HG02571 (cell line): Measurements from ENCODE around the gene MFSD1.

ENCODE experiments used
- ATAC-seq: cut with Tn5 transposase; IDR thresholded peaks from one replicate; pipeline ENCODE4 v1.9.1; 2021; ENCODE audit warnings: mild to moderate bottlenecking, moderate library complexity; ENCODE audit not compliant: unreplicated experiment

The MFSD1 gene, protein sequence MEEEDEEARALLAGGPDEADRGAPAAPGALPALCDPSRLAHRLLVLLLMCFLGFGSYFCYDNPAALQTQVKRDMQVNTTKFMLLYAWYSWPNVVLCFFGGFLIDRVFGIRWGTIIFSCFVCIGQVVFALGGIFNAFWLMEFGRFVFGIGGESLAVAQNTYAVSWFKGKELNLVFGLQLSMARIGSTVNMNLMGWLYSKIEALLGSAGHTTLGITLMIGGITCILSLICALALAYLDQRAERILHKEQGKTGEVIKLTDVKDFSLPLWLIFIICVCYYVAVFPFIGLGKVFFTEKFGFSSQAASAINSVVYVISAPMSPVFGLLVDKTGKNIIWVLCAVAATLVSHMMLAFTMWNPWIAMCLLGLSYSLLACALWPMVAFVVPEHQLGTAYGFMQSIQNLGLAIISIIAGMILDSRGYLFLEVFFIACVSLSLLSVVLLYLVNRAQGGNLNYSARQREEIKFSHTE

DNA sequence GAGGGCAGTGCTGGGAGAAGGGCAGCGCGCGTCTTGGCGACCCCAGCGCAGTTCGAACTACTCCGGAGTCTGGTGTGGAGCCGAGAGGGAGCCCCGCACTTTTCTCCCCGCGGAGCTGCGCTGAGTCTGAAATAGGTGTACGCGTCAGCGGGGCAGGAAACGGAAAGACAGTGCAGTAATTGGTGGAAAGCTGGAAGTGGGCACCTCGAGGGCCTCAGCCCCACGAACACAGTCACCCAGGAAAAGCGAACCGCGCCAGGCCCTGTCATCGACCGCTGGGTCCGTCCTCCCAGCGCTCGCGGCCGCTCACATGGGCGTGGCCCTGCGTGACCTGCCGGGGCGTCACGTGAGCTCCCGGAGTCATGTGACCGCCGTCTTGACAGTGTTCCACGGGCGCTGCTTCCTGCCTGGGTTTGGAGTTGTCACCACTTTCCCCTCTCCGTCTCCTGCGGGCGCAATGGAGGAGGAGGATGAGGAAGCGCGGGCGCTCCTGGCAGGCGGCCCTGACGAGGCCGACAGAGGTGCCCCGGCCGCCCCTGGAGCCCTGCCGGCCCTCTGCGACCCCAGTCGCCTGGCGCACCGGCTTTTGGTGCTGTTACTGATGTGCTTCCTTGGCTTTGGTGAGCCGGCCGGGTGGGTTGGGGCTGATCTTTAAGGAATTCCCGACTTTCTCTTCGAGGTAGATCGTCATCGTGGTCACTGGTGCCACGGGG lies at the start of gene MFSD1:
TSS of gene MFSD1 (plus strand) at position 359 of the 713 bp plus-strand sequence. CDS start at position 458, 99 bp downstream.
- ATAC-seq = peak; percentile 98

DNA sequence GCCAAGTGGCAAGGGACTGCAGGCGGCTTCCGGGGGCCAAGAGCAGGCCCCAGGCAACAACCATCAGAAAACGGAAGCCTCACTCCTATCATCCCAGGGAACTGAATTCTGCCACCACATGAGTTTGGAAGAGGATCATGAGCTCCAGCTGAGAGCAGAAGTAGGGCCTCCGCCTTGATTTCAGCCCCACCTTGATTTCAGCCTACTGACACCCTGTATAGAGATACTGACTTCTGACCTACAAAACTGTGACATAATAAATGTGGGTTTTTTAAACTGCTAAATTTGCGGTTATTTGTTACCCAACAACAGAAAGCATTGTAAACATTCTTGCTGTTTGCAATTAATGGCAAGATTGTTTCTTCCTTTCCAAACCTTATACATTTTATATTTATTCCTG lies 48.0 kb upstream of the MFSD1 start:
- ATAC-seq = no peak

DNA sequence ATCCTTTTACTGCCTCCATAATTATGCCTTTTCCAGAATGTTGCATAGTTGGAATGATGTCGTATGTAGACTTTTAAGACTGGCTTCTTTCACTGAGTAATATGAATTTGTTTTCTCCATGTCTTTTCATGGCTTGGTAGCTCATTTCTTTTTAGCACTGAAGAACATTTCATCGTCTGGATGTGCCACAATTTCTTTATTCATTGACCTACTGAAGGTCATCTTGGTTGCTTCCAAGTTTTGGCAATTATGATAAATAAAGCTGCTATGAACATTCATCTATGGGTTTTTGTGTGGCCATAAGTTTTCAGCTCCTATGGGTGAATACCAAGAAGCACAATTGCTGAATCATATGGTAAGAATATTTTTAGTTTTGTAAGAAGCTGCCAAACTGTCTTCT lies 46.4 kb upstream of the MFSD1 start:
- no peak for ATAC-seq

DNA sequence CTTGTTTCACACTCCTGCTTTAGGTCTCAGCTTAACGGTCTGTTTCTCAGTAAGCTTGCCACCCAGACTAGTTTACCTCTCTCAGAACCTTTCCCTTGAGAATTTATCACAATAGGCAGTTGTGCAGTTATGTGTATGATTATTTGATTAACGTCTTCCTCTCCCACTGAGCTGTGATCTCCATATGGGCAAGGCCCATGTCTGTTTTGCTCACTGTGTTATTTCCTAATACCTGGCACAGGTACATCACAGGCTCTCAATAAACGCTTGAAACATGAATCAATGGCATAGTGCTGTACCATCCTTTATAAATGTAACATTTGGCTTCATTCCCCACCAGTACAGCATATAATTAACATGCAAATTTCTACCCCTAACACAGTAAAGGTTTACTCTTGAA lies 40.5 kb upstream of the MFSD1 start:
- ATAC-seq = no peak

DNA sequence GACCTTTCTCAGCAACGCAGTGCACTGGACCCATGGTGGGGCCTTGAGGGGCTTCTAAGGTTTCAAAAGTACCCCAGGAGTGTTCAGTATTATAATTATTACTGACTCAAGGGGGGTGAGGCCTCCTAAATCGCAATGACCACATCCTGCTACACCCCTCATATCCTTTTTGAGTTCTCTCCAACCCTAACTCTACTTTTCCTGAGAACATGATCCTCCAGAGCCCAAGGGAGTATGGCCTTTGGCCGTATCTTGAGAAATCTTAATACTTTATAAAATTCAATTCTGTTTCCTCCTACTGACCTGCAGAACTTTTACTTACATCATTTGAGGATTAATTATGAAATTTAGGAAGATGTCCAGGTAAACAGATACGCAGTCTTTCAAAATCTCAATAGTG lies 39.2 kb upstream of the MFSD1 start:
- ATAC-seq = no peak

DNA sequence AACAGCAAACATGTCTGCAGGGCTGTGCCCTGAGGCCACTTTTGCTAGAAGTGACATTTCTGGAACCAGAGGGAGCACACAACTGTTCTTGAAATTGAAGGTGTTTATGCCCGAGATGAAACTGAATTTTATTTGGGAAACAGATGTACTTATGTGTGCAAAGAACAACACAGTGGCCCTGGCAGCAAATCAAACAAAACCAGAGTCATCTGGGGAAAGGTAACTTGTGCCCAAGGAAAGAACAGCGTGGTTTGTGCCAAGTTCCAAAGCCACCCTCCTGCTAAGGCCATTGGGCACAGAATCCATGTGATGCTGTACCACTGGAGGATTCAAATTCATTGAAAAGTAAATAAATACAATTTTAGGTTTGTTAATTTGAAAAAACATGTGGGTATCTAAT lies 38.4 kb upstream of the MFSD1 start:
- no peak for ATAC-seq

DNA sequence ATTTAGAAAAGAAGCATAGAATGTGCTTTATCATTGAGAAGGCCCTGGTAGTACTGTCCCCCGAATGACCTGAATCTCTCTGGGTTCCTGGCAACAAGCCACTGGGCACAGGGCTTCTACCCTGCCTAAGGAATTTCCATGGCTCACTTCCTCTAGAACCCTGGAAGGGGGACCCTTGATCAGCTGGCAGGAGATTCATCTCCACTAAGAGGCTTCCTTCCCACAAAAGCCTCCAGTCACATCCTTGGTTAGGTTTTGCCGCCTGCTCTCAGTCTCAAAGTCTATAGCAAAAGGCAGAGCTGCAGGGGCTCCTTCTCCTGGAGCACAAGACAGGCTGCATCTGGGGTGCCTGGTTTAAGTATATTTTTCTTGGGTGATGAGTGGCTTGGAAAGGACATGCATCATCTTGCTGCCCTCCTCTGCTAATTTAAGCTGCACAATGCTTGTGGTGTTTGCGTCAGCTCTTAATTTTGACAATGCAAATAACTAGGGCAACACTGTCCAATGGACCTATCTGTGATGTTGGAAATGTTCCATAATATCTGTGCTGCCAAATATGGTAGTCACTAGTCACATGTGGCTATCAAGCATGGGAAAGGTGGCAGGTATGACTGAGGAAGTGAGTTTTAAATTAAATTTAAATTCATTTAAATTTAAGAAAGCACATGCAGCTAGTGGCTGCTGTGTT lies 36.2 kb upstream of the MFSD1 start:
- no peak for ATAC-seq

DNA sequence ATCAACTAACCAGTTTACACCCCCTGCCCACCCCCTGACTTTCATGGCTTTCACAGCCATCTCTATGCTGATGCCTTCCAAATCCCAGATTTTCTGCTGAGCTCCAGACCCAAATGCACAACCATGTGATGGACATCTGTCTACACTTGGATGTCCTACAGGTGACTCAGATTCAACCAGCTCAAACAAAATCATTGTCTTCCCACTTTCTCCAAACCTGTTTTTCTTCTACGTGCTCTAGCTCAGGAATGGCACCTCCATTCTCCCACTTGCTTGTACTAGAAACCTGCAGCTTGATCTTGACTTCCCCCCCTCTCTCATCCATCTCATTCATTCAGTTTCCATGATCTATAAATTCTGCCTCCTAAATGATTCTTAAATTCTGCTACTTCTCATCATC lies 35.5 kb upstream of the MFSD1 start:
- no peak for ATAC-seq

DNA sequence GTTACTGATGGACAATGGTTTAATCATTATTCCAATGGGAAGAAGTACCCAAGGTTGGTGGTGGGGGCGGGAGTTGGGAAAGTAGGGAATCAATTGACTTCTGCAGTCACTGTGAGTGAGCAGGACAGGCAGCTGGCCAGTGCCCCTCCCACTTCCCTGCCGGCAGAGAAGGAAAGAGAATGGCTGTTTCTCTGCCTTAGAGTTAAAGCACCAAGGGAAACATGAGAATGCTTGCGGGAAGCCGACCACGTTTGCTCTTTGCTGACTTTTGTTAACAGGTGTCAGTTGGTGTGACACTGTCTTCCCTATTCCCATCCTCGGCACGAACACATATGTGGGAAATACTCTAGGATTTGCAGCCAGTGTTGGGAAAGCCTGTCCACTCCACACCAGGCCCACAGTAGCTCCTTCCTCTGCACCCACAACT lies 33.5 kb upstream of the MFSD1 start:
- no peak for ATAC-seq

DNA sequence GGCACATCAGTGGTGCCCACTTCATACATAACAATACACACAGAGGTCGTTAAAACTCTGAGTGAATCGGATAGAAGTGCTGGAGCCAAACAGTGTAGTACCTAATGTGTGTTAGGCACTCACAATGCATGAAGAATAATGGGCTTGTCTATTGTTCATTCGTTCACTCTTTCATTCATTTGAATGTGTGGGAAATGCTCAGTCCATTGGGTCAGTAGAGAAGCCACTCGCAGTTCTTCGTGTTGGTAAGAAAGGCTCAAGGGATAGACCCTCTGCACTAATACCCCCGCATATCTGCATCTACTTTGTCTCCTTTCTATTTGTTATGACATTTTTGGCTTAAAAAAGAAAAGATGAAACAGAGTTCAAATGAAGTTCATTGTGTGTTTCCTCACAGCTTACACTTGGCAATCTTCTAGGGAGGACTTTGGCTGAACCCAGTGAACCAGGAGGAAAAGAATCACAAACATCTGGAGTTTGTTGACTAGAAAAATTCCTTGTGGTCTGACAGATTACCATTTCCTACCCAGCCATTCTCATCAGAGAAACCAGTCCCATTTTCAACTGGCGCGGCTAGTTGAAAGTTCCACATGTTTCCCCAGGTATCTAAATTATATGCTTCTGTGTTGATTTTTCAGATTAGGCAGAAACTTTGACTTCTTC lies 32.8 kb upstream of the MFSD1 start:
- ATAC-seq = no peak

DNA sequence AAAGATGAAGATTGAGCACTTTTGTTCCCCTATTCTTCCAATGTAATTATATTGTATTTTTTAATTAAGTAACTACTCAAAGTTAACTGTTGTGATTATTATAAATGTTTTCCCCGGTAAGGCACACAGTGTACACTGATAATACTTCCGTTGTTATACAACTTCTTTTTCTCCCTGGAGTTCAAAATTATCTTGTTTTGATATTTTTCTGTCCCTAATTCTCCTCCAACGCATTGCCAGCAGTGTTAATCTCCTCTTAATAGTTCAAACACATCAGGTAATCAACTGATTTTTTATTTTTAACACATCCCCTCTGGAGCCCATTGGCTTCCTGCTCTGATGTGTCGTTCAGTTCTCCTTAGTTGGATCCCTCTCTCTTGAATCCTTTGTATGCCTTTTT lies 32.3 kb upstream of the MFSD1 start:
- ATAC-seq = no peak

DNA sequence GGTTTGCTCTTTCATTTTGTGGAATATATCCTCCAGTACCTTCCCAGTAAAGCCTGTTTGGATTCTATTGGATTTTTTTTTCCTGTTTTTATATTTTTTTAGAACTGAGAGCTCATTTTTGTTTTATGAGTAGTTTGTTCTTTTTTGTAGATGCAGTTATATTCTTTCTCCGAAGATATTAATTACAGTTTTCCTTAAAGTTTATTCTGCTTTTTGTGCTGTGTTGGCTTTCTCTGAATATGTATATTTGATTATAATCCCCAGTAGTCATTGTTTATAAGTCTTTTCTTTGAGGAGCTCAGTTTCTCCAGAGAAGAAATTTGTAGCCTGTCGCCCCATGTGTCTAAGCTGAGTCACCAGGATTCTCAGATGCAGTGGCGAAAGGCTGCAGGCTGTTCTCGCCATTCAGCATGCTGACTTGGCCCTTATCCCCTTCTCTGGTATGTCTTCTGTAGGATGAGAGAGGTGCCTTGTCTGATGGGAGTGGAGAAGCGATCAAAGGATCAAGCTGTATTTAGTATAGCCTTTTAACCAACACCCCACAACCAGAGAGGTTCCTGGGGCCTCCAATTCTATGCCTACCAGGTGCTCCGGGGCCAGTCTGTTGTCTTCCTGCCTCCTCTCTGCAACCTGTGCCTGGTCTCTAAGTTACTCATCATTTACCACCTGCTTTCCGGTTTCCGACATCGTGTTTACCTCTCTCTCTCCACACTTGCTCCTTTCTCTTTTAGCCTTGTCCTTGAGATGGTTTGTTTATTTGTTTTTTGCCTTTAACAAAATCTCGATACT lies 31.7 kb upstream of the MFSD1 start:
- ATAC-seq = no peak

DNA sequence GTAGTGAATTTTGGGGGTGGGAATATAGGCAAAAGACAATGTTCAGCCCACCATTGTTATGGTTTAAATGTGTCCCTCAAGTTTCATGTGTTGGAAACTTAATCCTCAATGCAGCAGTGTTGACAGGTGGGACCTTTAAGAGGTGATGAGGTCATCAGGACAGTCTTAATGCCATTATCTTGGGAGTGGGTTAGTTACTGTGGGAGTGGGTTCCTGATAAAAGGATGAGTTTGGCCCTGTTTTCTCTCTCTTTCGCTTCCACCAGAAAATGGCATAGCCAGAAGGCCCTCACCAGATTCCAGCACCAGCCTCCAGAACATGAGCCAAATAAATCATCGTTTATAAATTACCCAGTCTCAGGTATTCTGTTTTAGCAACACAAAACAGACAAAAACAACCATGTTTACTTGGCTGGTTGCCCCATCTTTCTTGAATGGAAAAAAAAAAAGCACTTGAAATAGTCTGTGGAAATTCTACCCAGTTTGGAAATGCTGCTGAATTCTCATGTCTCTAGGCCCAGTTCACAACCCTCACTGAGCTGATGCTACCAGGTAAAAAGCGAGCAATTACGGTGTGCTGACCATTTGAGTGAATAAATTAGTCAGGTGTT lies 31.0 kb upstream of the MFSD1 start:
- no peak for ATAC-seq

DNA sequence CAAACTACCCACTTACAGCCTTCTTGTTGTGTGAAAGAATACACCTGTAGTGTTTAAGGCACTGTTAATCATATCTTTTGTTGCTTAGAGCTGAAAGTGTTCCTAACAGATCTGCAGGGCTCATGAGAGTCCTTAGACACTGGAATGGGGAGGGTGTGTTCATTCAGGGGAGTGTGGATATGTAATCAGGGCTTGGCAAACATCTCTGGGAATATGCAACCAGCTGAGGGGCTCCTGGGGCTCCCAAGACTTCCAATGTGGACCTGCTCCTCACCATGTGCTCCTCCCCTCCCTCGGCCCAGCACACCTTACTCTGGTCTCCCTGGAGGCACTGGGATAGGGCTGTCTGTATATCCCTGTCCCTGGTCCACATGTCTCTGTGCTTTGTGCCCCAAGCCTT lies 30.3 kb upstream of the MFSD1 start:
- no peak for ATAC-seq

DNA sequence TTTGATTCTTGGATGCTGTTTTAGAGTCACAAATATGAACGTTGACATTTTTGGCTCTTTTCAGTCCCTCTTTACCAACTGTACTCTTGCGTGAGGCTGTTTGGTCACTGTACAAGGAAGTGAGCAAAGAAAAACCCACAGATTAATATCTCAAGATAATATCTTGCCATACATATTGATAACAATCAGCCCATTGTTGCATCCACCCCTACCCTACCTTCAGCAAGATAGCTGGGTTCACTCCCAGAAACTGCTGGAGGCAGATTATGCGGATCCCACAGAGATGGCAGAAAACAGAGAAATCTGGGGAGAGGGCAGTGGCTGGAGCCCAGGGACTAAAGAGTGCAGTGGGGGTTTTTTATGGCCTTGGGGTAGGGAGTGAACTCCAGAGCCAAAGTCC lies 29.9 kb upstream of the MFSD1 start:
- no peak for ATAC-seq

DNA sequence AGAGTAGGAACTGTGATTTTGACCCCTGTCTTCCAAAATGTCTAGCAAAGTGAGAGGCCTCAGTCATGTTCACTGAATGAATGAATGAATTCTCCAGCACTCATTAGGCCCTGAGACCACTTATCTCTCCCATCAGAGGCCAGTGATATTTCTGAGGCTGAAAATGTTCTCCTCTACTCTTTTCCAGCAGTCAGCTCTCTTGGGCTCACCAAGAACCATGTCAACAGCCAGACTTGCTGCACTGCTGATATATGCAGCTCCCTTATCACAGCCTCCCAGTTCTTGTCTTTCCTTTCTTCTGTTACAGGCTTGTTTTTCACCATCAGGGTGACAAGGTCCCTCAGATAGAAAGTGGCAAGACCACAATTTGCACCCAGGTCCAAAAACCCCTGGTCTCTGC lies 28.7 kb upstream of the MFSD1 start:
- no peak for ATAC-seq

DNA sequence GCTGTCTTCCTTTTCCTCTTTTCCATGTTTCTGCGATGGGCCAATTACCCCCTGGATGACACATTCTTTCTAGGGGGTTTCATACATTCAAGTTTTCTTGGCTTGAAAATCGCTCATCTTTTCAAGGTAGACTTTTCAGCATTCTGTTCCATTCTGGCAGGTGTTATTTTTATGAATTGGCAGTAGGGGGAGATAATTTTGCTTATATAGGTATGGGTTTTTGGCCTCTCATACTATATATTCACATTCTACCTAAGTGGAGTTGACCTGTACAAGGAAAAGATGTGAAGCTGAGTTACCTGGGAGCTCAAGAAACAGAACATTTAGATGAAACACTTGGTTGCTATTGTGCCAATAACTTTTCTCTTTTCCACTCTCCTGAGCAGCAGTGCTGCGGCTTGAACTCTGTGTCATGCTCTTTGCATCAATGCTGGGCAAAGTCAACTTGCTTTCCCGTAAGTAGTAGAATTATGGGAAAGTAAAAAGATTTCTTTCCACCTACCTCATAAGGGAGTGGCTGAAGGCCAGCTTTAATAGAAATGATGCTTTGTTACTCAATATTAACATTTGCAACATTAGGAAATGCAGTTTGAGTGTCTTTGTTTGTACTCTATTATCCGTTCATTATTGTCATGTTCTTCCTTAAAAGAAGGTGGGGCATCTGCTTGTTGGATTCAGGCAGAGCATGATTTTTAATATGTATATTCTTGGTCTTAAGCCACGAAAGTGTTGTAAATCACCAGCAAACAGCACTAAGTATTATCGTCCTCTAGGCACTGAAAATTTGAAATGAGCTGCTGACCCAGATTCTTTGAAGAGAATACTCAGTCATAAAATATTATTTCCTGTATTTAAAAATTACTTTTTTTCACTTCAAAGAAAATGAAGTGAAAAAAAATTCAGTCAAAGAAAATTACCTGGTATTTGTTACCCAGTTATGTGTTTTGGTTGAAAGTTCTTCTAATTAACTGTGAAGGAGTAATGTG lies 27.7 kb upstream of the MFSD1 start:
- ATAC-seq = no peak

DNA sequence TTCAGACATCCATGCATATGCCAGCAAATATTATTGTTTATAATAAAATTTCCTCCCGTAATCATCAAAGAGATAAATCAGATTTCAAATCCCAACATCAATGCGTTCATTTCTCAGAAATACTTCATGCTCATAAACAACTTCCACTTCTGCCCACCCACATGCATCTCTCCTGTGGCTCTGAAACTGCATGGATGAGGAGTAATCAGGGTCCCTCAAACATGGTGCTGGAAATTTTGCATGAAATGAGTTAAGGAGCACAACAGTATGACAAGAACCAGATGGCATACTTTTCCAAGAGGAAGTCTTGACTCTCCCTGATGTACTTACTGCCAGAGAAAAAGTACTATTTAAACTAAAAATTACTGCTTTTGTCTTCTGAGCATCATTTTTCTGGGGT lies 26.9 kb upstream of the MFSD1 start:
- no peak for ATAC-seq
